H1 (cell line): ENCODE measurements around the gene UBE2D3. TPM values are rescaled to one million over a fixed set of nuclear protein-coding genes. Genes with fewer than 3 reads are reported as not detected.

ENCODE experiments used
- KDM4A ChIP-seq: IDR thresholded peaks from one replicate; pipeline ENCODE4 v1.7.1; 2012; ENCODE audit warnings: low read depth, mild to moderate bottlenecking, moderate library complexity, low read length, inconsistent platforms; ENCODE audit not compliant: severe bottlenecking
- SIRT6 ChIP-seq: IDR thresholded peaks from one replicate; pipeline ENCODE4 v1.7.1; 2012; ENCODE audit warnings: low read length, inconsistent platforms
- SIX5 ChIP-seq: IDR thresholded peaks from 2 replicates; pipeline ENCODE4 v1.6.1; 2011; ENCODE audit warnings: mild to moderate bottlenecking, low read depth, low read length
- polyA plus RNA-seq, 7 experiments: library from polyadenylated mRNA; depleted of rRNA in 3 of 7; stranded (reverse) in 5 of 7; unstranded in 2 of 7; fragments of >200 nt in 5 of 7; fragments of 200-250 nt in 2 of 7; gene quantifications; 1 replicate in 5 of 7; 2 replicates in 1 of 7; 4 replicates in 1 of 7; pipeline versions ENCODE4 v1.2.1 to v1.2.3, GENCODE V29; 2011 to 2013; ENCODE audit warnings: missing spikeins in 2 of 7, mixed read lengths in 2 of 7
- total RNA-seq: library from RNA; stranded (reverse); fragmentation: NEBNext Ultra II Directional; extraction: Animal tissue kit (Norgen Biotek cat#: 25700); gene quantifications from 2 replicates; pipeline ENCODE4 v1.2.1, GENCODE V29; 2021
- TF ChIP-seq, protein P1 (sequence below): fragments of 300-600 bp; sonication (generic); IDR thresholded peaks from 2 replicates; pipeline ENCODE4 v1.7.1; 2012; ENCODE audit warnings: low read length, moderate library complexity, mild to moderate bottlenecking, inconsistent platforms; ENCODE audit not compliant: insufficient replicate concordance
- TF ChIP-seq, protein P2 (sequence below): IDR thresholded peaks from 2 replicates; pipeline ENCODE4 v1.6.1; 2011; ENCODE audit warnings: low read length, improper control_type of control experiment

Gene UBE2D3
- total and polyA plus RNA-seq, 2 of the 8 experiments (the other 6 are each of a cell fraction or from before 2014, with no cell fraction given): 396 to 544 TPM

GRCh38 chr4:102871772-102872171, 44.4 kb upstream of the UBE2D3 start (continued):
- TF ChIP-seq, protein P1, sequence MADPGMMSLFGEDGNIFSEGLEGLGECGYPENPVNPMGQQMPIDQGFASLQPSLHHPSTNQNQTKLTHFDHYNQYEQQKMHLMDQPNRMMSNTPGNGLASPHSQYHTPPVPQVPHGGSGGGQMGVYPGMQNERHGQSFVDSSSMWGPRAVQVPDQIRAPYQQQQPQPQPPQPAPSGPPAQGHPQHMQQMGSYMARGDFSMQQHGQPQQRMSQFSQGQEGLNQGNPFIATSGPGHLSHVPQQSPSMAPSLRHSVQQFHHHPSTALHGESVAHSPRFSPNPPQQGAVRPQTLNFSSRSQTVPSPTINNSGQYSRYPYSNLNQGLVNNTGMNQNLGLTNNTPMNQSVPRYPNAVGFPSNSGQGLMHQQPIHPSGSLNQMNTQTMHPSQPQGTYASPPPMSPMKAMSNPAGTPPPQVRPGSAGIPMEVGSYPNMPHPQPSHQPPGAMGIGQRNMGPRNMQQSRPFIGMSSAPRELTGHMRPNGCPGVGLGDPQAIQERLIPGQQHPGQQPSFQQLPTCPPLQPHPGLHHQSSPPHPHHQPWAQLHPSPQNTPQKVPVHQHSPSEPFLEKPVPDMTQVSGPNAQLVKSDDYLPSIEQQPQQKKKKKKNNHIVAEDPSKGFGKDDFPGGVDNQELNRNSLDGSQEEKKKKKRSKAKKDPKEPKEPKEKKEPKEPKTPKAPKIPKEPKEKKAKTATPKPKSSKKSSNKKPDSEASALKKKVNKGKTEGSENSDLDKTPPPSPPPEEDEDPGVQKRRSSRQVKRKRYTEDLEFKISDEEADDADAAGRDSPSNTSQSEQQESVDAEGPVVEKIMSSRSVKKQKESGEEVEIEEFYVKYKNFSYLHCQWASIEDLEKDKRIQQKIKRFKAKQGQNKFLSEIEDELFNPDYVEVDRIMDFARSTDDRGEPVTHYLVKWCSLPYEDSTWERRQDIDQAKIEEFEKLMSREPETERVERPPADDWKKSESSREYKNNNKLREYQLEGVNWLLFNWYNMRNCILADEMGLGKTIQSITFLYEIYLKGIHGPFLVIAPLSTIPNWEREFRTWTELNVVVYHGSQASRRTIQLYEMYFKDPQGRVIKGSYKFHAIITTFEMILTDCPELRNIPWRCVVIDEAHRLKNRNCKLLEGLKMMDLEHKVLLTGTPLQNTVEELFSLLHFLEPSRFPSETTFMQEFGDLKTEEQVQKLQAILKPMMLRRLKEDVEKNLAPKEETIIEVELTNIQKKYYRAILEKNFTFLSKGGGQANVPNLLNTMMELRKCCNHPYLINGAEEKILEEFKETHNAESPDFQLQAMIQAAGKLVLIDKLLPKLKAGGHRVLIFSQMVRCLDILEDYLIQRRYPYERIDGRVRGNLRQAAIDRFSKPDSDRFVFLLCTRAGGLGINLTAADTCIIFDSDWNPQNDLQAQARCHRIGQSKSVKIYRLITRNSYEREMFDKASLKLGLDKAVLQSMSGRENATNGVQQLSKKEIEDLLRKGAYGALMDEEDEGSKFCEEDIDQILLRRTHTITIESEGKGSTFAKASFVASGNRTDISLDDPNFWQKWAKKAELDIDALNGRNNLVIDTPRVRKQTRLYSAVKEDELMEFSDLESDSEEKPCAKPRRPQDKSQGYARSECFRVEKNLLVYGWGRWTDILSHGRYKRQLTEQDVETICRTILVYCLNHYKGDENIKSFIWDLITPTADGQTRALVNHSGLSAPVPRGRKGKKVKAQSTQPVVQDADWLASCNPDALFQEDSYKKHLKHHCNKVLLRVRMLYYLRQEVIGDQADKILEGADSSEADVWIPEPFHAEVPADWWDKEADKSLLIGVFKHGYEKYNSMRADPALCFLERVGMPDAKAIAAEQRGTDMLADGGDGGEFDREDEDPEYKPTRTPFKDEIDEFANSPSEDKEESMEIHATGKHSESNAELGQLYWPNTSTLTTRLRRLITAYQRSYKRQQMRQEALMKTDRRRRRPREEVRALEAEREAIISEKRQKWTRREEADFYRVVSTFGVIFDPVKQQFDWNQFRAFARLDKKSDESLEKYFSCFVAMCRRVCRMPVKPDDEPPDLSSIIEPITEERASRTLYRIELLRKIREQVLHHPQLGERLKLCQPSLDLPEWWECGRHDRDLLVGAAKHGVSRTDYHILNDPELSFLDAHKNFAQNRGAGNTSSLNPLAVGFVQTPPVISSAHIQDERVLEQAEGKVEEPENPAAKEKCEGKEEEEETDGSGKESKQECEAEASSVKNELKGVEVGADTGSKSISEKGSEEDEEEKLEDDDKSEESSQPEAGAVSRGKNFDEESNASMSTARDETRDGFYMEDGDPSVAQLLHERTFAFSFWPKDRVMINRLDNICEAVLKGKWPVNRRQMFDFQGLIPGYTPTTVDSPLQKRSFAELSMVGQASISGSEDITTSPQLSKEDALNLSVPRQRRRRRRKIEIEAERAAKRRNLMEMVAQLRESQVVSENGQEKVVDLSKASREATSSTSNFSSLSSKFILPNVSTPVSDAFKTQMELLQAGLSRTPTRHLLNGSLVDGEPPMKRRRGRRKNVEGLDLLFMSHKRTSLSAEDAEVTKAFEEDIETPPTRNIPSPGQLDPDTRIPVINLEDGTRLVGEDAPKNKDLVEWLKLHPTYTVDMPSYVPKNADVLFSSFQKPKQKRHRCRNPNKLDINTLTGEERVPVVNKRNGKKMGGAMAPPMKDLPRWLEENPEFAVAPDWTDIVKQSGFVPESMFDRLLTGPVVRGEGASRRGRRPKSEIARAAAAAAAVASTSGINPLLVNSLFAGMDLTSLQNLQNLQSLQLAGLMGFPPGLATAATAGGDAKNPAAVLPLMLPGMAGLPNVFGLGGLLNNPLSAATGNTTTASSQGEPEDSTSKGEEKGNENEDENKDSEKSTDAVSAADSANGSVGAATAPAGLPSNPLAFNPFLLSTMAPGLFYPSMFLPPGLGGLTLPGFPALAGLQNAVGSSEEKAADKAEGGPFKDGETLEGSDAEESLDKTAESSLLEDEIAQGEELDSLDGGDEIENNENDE: no peak
- no peak for TF ChIP-seq SIX5
- no peak for TF ChIP-seq KDM4A
- no peak for TF ChIP-seq SIRT6
- TF ChIP-seq, protein P2, sequence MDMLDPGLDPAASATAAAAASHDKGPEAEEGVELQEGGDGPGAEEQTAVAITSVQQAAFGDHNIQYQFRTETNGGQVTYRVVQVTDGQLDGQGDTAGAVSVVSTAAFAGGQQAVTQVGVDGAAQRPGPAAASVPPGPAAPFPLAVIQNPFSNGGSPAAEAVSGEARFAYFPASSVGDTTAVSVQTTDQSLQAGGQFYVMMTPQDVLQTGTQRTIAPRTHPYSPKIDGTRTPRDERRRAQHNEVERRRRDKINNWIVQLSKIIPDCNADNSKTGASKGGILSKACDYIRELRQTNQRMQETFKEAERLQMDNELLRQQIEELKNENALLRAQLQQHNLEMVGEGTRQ: no peak
